Upper lobe of left lung (tissue), 4 donors: ENCODE data around the gene LIPH.

Experiments used
- POLR2A ChIP-seq, 4 donors: fragments of 450-650 bp; IDR thresholded peaks; one replicate each; pipeline ENCODE4 v1.5.1; 2016 to 2017; ENCODE audit warnings: antibody characterized with exemption in 4 of 4, mild to moderate bottlenecking in 2 of 4
- POLR2AphosphoS5 ChIP-seq, 2 donors: sonication (generic); formaldehyde crosslinking; IDR thresholded peaks; one replicate each; pipeline ENCODE4 v1.5.1; 2017; ENCODE audit warnings: antibody characterized with exemption in 2 of 2
- TF ChIP-seq, protein P1 (sequence below), 6 experiments: fragments of 450-650 bp in 4 of 6; fragments of 200-600 bp in 2 of 6; sonication (generic) in 2 of 6; IDR thresholded peaks; one replicate each; pipeline ENCODE4 v1.5.1; 2016 to 2019; ENCODE audit warnings: antibody characterized with exemption in 6 of 6

DNA sequence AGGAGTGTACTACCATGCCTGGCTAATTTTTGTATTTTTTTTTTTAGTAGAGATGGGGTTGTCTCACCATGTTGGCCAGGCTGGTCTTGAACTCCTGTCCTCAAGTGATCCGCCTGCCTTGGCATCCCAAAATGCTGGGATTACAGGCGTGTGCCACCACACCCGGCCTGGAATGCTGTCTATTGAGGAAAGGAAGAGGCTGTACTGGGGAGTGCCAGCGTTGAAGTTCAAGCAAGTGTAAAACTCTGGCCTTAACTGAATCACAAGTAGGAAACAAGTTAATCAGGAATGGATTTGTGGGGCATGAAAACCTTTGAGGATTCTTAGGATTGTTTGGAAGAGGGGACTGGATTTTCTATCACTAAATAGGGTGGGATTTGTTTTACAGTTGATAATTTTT lies 32.3 kb upstream of the LIPH start:
- TF ChIP-seq POLR2A (IDR thresholded peaks at IDR 0.05) (no peak), POLR2AphosphoS5 (IDR thresholded peaks at IDR 0.05) (no peak)
- TF ChIP-seq, protein P1, sequence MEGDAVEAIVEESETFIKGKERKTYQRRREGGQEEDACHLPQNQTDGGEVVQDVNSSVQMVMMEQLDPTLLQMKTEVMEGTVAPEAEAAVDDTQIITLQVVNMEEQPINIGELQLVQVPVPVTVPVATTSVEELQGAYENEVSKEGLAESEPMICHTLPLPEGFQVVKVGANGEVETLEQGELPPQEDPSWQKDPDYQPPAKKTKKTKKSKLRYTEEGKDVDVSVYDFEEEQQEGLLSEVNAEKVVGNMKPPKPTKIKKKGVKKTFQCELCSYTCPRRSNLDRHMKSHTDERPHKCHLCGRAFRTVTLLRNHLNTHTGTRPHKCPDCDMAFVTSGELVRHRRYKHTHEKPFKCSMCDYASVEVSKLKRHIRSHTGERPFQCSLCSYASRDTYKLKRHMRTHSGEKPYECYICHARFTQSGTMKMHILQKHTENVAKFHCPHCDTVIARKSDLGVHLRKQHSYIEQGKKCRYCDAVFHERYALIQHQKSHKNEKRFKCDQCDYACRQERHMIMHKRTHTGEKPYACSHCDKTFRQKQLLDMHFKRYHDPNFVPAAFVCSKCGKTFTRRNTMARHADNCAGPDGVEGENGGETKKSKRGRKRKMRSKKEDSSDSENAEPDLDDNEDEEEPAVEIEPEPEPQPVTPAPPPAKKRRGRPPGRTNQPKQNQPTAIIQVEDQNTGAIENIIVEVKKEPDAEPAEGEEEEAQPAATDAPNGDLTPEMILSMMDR (IDR thresholded peaks at IDR 0.05) = no peak
